NB4 (cell line): ENCODE data around the gene DENND4A.

Source experiments
- CTCF ChIP-seq: IDR thresholded peaks from one replicate; pipeline ENCODE4 v1.5.1; 2012; ENCODE audit warnings: low read depth, low read length
- MAX ChIP-seq: IDR thresholded peaks from 2 replicates; pipeline ENCODE4 v1.6.1; 2011; ENCODE audit warnings: low read depth, low read length
- MYC ChIP-seq: IDR thresholded peaks from 2 replicates; pipeline ENCODE4 v1.6.1; 2011; ENCODE audit warnings: low read depth, low read length
- POLR2A ChIP-seq: IDR thresholded peaks from 2 replicates; pipeline ENCODE4 v1.6.1; 2011; ENCODE audit warnings: mild to moderate bottlenecking; ENCODE audit not compliant: insufficient read length; ENCODE audit errors: extremely low read depth

GRCh38 chr15:65833501-65834205 lies 41.6 kb upstream of the DENND4A start:
- TF ChIP-seq CTCF (no peak), POLR2A (no peak), MYC (no peak), MAX (no peak)
